GM18519 (cell line): Measurements from ENCODE around the gene TACC2.

Experiments
- ATAC-seq: cut with Tn5 transposase; IDR thresholded peaks from one replicate; pipeline ENCODE4 v1.9.1; 2021; ENCODE audit warnings: mild to moderate bottlenecking, moderate library complexity; ENCODE audit not compliant: unreplicated experiment, low FRiP score

TACC2 gene

DNA sequence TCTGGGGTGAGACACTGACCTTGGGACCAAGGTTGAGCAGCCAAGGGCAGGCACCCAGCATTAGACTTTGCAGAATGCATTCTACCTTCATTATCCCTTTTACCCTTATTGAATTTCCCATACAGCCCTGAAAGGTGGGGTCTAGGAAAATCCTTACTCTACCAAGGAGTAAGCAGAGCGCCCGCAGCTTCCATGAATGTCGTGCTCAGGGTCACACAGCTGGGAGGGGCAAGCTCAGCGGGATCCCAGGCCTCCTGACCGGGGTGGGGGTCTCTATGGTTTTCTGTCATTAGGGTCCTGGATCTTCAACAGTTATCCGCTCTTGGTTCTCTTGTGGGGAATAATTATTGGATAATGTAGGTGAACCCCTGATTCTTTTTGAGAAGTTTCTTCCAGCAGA is 251.4 kb downstream of the TACC2 start:
- no peak for ATAC-seq

GRCh38 chr10:122241836-122242235 is 252.9 kb downstream of the TACC2 start:
- ATAC-seq = no peak

DNA sequence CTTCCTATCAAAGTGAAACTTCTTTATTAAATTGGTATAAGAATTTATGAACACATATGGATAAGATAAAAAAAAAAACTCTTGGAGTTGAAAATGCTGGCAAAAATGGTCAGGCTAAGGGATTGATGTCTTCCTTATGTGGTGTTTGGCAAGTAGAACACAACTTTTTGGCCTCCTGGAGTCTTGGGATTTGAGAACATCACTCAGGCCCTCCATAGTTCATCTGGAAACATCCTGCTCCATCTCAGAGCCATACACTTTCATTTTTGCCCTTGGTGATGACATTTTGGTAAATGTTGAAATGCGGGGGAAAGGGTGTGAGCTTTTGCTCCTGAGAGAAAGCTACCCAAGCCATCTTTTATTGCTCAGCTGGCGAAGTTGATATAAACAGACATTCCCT is 254.6 kb downstream of the TACC2 start:
- ATAC-seq = no peak

GRCh38 chr10:122244001-122244975 is 255.3 kb downstream of the TACC2 start:
- no peak for ATAC-seq

- ATAC-seq = no peak
Observed at GRCh38 chr10:122245136-122245535, 256.2 kb downstream of the TACC2 start.

DNA sequence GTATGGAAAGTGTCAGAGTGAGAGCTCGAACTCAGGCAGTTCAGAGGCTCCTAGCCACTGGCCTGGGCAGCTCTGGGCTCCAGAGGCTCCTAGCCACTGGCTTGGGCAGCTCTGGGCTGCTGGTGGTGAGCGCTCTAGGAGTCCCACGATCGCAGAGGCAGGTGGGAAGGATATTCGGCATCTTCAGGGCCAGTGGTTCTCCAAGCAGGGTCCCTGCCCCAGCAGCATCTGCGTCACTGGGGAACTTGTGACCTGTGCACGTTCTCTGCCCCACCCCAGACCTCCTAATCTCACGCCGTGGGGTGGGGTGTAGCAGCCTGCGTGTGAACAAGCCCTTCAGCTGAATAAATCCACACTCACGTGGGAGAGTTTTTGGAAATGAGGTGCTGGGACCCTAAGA is 256.9 kb downstream of the TACC2 start:
- ATAC-seq = no peak

DNA sequence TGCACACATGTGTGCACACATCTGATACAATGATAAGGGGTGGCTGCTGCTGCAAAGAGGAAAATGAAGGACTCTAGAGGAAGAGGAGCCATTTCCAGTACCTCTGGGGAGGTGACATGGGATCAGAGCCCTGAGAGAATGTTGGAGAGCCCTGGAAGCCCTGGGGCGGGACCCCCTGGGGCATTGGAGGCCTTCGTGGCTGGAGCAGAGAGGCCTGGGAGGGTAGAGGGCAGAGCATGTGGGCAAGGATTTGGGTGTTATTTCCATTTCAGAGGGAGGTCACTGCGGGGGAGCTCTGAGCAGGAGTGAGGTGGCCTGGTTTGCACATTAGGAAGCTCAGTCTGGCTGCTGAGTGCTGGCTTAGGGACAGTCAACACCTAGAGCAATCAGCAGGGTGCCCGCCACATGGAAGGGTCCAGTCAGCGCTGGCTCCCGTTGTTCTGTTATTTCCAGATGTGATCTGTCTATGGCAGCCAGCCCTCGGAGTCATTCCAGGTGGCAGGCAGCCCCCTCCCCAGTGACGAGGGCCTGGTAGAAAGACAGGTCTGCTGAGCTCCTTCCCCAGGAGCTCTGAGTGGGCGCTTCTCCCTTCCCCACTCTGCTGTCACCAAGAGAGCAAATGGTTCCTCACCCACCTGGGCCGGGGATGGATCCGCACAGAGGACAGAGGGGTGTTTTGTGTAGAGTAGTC is 258.0 kb downstream of the TACC2 start:
- no peak for ATAC-seq

GRCh38 chr10:122248356-122249302 is 259.7 kb downstream of the TACC2 start:
- ATAC-seq = no peak

- ATAC-seq = no peak
Observed at GRCh38 chr10:122249303-122249850, 260.4 kb downstream of the TACC2 start.

DNA sequence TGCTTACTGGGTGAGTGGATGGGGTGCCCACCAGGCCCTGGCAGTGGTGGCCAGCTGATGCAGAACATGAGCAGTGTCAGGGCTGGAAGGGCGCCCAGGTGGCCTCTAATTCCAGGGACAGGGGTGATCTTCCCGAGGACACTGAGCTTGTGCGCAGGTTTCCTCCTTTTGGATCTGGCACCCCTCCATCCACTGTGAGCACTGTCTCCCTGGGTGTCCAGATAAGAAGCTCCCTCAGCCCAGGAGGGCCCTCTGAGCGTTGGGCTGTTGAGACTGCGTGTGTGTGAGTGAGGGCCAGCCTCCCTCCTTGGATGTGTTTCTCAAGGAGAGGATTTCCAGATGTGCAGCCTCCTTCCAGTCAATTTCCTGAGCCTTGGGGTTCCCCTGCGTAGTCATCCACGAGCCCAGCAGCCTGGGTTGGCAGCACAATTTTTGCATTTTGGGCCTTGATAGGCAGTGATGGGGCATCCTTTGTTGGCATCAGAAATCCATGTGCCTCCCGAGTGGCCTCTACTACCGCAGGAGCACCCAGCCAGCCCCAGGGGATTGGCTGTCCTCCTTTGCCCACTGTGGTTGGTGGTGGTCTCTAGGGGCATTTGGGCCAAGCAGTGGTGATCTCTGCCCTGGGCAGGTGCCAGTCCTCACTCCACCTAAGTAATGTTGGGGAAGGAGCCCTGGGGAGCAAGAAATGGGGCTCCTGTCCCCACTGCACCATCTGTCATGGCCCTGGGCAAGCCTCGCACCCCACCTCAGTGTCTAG is 261.2 kb downstream of the TACC2 start:
- ATAC-seq = no peak

- ATAC-seq = no peak
Observed at GRCh38 chr10:122251459-122252255, 262.7 kb downstream of the TACC2 start.

DNA sequence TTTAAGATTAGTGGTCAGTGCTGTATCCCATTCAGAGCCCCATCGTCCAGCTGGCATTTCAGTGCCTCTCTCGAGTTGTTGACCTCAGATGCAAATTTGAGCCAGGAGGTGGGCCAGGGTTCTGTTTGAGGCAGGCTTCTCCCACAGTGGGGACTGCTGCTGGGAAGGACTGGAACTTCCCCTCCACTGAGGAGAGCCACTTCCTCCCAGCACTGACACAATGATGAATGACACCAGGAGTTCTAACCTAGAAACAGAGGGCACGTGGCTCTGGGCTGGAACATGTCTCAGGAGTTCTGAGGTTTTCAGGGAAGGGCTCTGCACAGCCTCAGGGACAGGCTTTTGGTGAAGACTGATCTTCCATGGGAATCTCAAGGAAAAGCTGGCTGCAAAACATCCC is 263.8 kb downstream of the TACC2 start:
- ATAC-seq = no peak

DNA sequence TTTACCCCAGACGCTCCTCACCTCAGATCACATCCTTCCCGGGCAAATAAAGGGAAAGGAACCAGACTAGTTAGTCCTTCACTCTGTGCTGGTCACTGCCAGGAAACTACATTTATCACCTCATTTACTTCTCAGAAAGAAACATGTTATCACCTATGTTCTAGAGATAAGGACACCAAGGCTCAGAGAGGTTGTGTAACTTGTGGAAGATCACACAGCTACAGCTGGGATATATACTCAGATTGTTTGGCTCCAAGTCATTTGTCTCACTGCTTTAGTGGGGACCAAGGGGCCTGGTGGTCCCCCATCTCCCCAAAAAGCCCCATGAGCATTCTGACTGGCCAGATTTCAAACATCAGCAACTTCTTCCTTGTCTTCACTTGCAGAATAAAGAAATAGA is 264.6 kb downstream of the TACC2 start:
- ATAC-seq = no peak

GRCh38 chr10:122254831-122255230 is 265.9 kb downstream of the TACC2 start:
- ATAC-seq = no peak

DNA sequence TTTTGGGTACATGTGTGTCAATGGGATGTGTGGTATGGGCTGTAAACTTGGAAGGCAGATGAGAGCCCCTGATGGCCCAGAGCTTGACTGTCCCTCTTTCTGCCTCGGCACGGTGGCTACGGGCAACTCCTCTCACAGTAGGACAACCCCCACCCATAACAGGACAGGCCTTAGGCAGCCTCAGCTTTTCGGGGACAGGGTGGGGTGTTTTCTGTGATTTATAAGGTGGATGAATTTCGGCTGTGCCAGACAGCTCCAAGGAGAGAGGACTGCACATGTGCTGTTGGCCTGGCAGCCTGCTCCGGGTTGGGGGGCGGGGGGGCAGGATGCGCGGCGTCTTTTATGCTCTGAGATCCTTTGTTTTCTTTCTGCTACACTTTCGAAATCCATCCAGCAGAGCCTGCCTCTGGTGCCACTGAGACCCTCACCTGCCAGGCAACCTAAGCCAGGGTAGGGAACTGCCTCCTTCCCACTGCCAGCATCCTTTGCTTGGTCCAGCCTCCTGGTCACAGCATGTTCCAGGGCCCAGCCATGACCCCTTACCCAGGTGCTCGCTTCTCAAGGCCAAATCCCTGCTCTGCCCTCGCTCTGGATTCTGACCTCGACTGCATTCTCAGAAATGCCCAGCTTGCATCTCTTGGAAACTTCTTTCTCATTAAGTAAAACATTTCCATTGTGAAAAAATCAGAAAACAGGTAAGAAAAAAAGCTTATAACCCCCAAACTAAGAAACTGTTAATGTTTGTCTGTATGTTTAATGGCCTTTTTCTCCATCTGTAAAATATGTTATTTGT is 266.7 kb downstream of the TACC2 start:
- ATAC-seq = no peak

DNA sequence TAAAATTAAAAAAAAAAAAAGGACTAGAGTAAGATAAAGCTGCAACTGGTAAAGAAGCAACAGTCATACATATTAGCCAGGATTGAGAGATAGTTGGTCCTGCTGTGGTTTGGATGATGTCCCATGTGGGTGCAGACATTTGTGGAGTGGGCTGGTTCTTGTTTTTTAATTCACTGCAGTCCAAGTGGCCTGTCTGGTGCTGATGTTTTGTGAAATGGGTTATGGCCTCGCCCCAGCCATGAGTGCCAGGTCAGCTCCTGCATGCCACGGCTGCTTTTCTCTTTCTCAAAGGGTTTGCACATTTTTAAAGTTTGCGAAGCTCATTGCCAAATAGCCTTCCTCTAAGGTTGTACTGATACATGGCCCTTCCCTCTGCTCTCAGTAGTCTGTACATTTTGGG is 268.1 kb downstream of the TACC2 start:
- ATAC-seq = no peak

- no peak for ATAC-seq
Observed at GRCh38 chr10:122258136-122259074, 269.4 kb downstream of the TACC2 start.
